Vagina (tissue), 2 donors: ENCODE results near the gene DYTN.

ENCODE experiments used
- POLR2A ChIP-seq, 2 donors: fragments of 450-650 bp; IDR thresholded peaks; one replicate each; pipeline ENCODE4 v1.6.1; 2017; ENCODE audit warnings: antibody characterized with exemption in 2 of 2, mild to moderate bottlenecking in 2 of 2, moderate library complexity in 2 of 2
- POLR2AphosphoS5 ChIP-seq, 2 donors: sonication (generic); formaldehyde crosslinking; IDR thresholded peaks; one replicate each; pipeline ENCODE4 v1.9.0; 2017; ENCODE audit warnings: antibody characterized with exemption in 2 of 2, mild to moderate bottlenecking in 2 of 2, low read depth in 1 of 2; ENCODE audit not compliant: insufficient read depth in 1 of 2
- TF ChIP-seq, protein P1 (sequence below), 3 experiments: fragments of 450-650 bp in 2 of 3; fragments of 200-600 bp in 1 of 3; sonication (generic) in 1 of 3; IDR thresholded peaks; one replicate each; pipeline ENCODE4 v1.5.1; 2017 to 2019; ENCODE audit warnings: antibody characterized with exemption in 3 of 3, mild to moderate bottlenecking in 2 of 3, moderate library complexity in 2 of 3

DNA sequence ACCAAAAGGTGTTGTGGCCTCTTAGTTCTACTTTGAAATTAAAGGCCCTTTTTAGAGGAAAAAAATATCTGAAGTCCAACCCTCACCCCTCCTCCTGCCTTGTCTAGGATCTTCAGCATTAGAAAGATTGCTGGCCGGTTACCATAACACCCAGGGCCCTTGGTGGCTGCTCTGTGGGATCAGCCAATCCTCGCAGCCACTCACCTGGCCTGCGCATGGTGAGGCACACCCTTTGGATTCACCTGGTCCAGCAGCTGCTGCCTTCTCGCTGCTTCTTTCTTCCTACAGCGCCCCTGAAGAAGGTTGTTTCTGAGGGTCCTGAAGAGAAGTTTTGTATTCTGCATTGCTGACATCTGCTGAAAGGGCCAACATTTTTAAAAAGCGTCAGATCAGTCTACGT, 25.2 kb downstream of the DYTN start:
- no peak for TF ChIP-seq POLR2A (IDR thresholded peaks at IDR 0.05)
- TF ChIP-seq, protein P1, sequence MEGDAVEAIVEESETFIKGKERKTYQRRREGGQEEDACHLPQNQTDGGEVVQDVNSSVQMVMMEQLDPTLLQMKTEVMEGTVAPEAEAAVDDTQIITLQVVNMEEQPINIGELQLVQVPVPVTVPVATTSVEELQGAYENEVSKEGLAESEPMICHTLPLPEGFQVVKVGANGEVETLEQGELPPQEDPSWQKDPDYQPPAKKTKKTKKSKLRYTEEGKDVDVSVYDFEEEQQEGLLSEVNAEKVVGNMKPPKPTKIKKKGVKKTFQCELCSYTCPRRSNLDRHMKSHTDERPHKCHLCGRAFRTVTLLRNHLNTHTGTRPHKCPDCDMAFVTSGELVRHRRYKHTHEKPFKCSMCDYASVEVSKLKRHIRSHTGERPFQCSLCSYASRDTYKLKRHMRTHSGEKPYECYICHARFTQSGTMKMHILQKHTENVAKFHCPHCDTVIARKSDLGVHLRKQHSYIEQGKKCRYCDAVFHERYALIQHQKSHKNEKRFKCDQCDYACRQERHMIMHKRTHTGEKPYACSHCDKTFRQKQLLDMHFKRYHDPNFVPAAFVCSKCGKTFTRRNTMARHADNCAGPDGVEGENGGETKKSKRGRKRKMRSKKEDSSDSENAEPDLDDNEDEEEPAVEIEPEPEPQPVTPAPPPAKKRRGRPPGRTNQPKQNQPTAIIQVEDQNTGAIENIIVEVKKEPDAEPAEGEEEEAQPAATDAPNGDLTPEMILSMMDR (IDR thresholded peaks at IDR 0.05), result no peak
- no peak for TF ChIP-seq POLR2AphosphoS5 (IDR thresholded peaks at IDR 0.05; ENCODE audit: insufficient read depth in 1 of 2, low read depth in 1 of 2)
